HG03066 (cell line): ENCODE results near the gene SYT2.
"Not testable (repeated sequence)": the region's sequence is repeated elsewhere in the genome, so short reads cannot be mapped to it uniquely, and the experiment has no call there.

Experiments used
- ATAC-seq: cut with Tn5 transposase; IDR thresholded peaks from one replicate; pipeline ENCODE4 v1.9.1; 2021; ENCODE audit warnings: low read depth; ENCODE audit not compliant: unreplicated experiment

The SYT2 gene

DNA sequence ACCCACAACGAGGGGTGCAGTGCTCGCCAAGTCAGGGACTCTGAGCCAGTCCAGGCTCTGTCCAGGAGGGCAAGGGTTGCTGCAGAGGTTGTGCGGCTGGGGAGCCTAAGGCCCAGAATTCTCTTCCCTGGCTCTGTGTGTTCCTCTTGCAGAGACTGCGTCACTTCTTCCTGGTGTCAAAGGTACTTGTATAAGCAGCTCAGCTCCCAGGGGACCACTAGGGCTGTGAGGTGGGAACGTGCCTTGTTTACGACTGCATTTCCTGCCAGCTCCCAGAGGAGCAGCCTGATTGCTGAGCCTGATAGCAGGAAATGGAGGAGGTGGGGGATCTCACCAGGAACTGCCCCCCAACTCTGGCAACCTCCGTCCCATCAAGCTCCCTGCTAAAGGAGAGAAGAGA, 83.2 kb downstream of the SYT2 start:
- not testable (repeated sequence) for ATAC-seq

DNA sequence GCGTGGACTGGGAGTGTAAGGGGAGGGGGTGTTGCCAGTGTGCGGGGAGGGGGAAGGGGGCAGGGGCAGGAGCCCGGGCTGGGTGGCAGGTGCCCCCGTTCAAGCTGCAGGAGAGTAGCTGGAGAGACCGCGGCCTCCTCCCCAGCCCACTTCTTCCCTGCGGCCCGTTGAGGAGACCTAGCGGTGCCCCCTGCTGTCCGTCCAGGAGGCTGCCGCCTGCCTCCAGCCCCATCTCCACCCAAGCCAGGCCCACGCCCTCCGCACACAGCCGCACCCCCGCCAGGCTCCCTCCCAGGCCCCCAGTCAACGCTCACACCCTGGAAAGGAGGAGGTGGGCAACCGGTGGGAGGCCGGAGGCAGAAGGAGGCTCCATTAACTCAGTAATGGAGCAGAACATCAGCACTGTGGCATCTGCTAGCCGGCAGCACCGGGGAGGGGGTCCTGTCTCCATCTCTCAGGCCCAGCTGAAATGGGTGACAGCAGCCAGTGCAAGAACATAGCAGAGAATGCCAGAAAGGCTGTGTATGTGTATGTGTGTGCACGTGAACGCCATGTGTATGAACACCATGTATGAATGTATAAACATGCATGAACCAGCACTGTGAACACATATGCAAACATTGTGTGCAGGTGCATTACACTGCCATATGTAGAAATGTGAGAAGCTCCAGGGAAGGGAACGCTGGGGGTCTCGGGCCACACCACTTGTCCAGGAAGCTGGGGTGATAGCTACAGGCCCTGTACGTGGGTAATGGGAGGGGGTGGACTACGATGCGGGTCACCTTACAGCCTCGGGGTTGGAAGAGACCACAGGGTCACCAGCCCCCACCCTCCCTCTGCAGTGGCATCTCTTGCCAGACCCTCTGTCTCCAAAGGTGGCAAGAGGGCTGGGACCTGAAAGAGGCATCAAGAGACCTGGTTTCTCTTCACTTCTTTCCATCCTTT, 84.6 kb downstream of the SYT2 start:
- ATAC-seq = peak; percentile 55

DNA sequence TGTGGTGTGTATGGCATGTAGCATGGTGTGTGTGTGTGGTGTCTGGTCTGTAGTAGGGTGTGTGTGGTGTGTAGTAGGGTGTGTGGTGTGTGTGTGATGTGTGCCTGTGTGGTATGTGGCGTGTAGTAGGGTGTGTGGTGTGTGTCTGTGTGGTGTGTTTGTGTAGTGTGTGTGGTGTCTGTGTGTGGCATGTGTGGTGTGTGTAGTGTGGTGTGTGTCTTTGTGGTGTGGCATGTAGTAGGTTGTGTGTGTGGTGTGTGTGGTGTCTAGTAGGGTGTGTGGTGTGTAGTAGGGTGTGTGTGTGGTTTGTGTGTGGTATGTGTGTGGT, 85.5 kb downstream of the SYT2 start:
- ATAC-seq = no peak

DNA sequence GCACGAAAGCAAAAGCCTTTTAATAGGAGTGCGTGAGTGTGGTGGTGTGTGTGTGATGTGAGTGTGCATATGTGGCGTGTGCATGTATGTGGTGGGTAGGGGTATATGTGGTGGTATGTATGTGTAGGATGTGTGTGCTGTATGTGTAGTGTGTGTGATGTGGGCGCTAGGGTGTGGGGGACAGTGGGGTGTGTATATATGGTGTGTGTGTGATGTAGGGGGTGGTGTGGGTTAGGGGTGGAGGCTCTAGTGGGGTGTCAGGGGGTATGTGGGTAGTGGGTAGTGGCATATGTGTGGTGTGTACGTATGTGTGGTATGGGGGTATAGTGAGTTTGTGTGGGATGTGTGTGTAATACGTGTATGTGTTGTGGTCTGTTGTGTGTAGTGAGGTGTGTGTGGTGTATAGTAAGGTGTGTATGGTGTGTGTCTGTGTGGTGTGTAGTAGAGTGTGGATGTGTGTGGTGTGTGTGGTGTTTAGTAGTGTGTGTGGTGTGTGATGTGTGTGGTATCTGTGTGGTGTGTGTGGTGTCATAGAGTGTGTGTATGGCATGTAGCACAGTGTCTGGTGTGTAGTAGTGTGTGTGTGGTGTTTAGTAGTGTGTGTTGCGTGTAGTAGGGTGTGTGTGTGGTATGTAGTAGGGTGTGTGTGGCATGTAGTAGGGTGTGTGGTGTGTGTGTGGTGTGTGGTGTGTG, 86.0 kb downstream of the SYT2 start:
- ATAC-seq = no peak

DNA sequence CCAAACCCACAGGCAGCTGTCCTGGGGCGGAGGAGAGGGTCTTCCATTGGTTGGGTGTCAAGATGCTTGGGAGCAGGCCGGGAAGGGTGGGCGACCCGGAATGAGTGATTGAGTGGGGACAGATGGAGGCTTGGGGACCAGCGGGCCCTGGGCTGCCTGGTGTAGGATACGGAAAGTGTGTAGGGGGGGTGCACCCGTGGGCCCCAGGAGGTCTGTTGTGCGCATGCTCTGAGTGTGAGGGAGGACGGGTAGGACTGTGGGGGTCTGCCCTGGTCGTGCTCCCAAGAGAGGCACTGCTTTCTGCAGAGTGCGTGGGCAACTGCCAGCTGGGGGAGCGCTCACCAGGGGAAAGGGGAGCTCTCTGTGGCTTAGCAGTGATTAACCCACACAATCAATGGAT, 86.8 kb downstream of the SYT2 start:
- not testable (repeated sequence) for ATAC-seq

DNA sequence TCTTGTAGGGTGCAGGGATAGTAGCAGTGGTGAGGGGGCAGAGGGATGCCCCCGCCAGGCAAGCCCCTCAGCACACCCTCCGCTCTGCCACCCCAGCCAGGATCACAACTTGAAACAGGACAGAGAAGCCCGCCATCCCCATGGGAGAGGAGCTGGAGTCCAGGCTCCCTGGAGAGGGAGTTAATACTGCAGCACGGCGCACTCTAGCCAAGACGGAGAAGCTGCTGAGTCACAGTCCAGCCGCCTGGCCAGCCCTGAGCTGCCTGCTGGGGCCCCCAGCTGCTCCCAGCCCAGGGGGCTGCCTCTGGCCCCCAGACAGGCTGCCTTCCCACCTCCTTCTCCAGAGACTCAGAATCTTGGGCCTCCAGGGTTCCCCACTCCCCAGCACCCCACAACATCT, 87.2 kb downstream of the SYT2 start:
- no peak for ATAC-seq

DNA sequence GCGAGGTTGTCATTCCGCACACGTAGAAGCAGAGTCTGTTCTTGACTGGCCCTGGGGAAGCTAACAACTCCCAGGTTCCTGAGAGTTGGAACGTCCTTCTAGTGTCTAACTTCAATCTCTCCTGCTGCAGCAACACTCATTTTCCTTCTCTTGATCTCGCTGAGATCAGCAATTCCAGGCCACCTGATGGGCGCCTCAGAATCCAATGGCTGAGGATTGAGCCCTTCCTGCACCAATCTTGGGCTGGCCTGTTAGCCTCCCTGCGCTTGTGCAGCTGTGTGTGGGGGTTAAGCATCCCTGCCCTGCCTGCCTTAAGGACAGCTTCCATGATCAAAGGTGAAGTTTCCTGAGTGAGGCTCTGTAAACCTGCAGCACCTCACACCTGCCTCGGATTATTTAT, 87.9 kb downstream of the SYT2 start:
- no peak for ATAC-seq

DNA sequence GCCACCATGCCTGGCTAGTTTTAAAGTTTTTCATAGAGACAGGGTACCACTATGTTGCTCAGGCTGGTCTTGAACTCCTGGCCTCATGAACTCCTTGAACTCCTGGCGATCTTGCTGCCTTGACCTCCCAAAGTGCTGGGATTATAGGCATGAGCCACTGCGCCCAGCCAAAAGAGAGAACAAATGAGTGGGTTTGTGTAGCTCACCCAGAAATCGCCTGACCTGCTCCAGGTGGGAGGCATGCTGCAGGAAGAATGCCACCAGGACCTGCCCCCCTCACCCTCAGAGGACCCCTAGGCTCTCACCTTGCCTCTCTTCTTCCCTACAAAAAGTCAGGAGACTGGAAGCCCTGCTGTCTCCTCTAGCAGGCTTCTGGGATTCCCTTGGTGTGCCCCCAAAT, 88.8 kb downstream of the SYT2 start:
- no peak for ATAC-seq

DNA sequence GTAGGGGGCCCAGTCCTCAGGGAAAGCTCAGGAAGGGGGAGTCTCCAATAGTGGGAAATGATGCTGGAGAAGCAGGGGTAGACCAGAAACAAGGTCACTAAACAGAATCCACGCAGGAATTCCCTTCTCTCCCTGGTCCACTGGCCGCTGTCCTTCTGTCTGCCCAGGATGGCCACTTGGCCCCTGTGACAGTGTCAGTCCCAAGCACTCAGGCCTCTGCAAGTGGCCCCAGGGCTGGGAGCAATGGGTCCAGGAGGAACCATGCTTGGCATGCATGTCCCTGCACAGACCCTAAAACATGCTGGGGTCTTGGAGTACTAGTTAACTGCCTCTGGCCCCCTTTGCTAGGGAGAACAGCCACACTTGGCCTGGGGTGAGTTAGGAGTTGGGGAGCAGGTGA, 90.2 kb downstream of the SYT2 start:
- ATAC-seq = not testable (repeated sequence)

DNA sequence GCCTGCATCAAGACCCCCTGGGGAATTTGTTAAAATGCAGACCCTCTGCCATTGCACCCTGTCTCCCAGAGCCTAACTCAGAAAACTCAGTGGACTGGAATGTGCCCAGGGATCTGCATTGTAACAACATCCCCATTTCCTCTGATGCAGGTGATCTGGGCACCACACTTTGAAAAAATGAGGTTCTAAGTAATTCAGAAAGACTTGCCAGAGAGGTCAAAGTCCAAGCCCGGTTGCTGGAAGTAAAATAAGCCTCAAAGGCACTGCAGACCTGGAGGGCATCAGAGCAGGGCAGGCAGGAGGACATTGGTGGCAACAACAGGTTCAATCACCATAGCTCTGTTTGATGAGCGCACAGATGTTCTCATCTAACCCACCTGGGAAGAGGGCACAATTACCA, 90.7 kb downstream of the SYT2 start:
- ATAC-seq = no peak

DNA sequence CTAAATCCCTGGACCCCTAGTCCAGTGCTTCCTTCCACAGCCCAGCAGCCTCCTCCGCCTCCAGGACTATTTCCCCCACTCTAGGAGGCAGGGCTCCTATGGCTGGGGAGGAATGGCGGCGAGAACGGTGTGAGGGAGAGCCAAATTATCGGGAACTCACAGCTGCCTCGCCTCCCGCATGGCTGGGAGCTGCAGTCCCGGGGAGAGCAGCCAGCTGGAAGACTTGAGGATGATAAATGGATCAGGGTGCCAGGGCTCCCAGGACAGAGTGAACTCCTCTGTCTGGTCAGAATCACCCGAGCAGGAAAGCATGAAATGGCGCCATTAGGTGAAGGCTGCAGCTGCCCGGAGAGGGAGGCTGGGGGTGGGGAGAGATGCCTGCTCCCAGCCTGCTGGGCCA, 91.2 kb downstream of the SYT2 start:
- ATAC-seq = not testable (repeated sequence)

DNA sequence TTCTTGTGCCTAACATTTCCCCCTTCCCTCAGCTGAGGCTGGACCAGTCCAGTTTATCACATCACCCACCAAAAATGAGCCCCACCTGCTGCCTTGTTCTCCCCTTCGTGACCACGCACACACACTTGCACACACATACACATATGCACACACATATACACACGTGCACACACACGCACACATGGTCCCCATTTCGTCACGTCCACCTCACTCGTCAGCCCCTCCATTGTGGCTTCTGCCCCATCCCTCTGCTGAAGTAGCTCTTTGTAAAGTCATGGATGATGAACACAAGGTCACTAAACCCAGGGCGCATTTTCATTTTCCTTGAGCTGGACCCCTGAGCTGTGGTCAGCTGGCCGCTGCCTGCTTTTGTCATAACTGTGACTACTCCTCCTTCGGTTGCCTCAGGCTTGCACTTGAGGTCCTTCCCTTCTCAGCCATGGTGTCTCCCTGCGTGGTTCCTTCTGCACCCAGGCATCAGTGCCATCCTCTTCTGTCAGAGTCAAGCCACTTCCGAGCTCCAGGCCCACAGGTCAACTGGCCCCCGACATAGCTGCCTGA, 93.8 kb downstream of the SYT2 start:
- ATAC-seq = peak; percentile 39

DNA sequence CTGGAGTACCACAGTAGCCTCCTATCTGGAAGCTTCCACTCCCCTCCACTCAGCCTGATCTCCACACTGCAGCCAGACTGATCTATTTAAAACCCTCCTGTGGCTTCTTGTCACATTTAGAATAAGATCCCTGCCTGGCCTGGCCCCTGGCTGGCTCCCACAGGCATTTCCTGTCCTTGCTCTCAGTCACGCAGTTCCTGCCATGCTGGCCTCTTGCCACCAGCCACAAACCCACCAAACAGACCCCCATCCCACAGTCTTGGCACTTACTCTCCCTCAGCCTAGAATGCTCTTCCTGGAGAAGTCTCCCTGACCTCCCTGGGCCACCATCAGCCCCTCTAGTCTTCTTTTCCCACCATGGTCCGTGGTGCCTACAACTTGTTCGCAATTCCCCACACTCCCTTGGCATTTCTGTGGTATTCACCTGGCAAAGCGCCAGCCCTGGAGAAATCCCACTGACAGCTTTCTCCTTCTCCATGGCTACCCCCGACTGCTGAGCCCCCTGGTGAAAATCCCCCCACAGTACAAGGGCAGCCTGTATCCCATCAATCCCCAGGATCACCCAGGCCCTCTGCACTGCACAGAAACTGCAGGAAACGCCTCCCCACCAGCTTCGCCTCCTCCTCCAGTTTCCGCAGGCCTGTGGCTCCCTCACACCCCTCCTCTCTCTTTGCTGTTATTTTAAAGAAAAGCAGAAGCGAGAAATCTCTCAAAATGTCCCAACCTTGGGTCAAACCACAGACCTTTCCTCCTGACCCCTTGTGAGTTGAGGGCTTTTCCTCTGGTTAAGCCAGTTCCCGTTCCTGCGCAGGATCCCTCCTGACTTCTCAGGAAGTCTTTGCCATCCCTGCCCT, 94.5 kb downstream of the SYT2 start:
- peak; percentile 77 for ATAC-seq

DNA sequence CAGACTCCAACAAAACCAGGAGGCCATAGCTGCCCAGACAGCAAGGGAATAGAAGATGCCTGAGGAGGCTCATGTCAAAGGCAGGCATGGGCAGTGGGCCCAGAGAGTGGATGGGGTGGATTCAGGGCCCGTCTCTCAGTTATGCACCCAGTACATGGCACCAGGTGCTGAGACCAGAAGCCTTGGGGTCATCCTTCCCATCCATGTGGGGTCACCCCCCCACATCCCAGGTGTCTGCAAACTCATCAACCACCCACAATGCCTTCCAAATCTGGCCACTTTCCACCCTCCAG, 95.1 kb downstream of the SYT2 start:
- not testable (repeated sequence) for ATAC-seq

DNA sequence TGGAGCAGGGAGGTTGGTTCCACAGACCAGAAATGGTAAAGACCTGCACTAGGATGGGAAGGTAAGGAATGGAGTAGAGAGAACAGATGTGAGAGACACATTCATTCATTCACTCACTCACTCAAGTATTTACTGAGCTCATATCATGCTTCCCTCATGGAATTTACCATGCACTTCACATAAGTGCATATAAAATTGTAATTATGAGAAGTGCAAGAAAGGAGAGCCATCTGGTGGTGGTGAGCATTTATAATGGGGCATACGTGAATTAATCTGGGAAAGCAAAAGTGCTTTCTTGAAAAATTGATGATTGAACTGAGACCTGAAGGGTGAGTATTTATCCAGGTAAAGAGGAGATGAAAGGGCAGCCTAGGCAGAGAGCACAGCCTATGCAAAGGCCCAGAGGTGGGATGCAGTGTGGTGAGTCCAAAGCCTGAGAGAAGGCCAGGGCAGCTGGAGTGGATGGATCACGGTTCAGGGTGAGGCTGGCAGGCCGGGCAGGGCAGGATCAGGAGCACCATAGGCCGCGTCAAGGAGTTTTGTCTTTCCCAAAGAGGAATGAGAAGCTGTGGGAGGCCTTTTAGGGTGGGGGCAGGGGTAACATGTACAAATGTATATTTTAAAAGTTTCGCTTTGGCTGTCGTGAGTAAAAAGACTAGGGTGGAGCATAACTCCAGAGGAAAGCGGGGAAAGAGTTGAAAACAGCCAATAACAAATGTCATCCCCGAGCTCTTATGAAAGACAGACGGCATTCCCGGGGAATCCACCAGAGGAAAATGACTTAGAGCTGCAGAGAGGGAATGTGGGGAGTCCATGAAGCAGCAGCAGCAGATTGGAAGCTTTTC, 95.7 kb downstream of the SYT2 start:
- ATAC-seq = not testable (repeated sequence)

DNA sequence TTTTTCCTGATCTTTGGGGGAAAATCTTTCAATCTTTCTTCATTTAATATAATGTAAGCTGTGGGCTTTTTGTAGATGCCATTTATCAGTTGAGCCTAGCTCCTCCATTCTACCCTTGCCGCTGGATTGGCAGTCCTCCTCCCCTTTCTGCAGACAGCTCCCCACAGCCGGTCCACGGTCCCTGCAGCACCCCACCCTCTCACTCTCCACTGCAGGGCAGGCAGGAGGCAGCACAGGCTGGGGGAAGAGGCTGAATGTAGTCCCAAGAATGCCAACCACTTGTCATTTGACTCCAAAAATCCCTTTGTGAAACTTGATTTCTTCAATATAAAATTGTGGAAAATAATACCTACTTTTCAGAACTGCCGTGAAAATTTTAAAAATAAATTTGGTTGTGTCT, 96.7 kb downstream of the SYT2 start:
- ATAC-seq = no peak

DNA sequence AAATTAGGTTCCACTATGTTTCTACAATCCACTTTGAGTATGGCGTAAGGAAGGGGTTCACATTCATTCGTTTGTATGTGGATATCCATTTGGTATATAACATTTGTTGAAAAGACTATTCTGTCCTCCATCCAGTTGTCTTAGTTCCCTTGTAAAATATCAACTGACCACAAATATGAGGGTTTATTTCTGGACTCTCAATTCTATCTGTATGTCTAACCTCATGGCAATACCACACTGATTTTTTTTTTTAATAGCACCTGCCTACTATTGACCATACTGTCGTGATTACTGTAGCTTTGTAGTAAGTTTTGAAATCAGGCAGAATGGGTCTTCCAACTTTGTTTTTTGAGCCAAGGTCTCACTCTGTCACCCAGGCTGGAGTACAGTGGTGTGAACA, 98.2 kb downstream of the SYT2 start:
- not testable (repeated sequence) for ATAC-seq

DNA sequence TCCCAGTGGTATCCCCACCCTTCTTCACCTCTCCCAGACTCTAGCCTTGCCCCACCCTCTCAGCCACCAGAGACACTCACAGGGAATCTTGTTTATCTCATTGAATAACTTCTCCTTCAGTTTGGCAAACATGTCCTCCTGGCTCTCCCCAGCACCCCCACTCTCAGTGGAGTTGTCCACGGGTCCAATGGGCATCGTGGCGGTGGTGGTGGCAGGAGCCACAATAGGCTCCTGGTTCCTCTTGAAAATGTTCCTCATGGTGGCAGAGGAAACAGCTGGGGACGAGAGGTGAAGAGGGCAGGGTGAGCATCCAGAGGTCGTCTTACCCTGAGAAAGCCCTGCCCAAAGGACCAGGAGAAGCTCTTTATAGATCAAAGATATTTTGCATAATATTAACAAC, 104.7 kb downstream of the SYT2 start:
- ATAC-seq = no peak

DNA sequence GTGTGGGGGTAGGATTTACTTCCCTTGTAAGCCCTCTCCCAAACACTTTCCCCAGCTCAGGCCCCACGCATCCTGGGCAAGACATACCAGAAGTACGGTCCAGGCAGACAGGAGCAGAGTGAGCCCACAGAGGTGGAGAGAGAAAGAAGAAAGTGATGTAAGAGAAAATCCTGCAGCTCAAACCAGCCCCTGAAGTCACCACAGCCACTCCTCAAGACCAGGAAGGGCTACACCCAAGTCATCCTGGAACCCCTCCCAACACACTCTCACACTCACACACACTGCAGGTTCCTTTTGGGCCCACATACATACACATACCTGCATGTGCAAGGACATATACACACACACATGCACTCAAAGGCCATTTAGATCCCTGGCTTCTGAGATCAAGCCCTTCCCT, 106.8 kb downstream of the SYT2 start:
- ATAC-seq = no peak

DNA sequence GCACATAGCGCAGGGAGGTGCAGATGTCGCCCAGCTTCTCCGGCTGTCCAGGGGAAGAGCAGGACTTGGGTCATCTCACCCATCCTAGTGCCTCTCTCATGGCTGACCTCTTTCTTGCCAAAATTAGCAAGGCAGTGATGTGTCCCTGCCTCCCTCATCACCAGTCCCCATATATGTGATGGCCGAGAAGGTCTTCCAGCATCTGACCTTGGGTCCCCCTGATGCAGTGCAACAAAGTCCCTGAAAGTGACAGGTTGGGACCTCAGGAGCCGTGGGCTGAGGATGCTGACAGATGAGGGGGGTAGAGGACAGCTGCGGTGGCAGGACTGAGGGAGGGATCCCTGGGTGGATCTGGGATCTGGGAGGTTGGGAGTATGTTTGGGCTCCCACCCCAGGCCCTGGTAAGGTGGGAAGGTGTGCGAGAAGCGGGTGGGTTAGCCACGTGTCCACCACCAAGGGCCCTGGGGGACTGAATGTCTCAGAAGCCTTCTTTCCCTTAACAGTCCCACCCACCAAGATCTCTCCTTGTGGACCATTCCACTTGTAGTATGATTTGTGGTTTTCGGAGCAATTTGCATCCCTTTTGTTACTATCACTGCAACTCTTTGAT, 109.7 kb downstream of the SYT2 start:
- ATAC-seq = no peak
